Gastrocnemius medialis (tissue), 4 donors: Measurements from ENCODE around the gene CFAP52. TPM values are rescaled to one million over a fixed set of nuclear protein-coding genes. Genes with fewer than 3 reads are reported as not detected.

Experiments used
- ATAC-seq, 2 donors: fragments of 150-250 bp; one replicate each; pipeline ENCODE4 v1.9.1; 2016
- DNase-seq, 2 donors: peaks; one replicate each; pipeline ENCODE4 v3.0.0-alpha.2; 2019
- H3K27ac ChIP-seq, 4 donors: fragments of 200-600 bp; sonication (generic); 1 replicate in 1 of 4; 2 replicates in 3 of 4; pipeline ENCODE4 v1.5.1; 2016 to 2018; ENCODE audit warnings: mild to moderate bottlenecking in 2 of 4, moderate library complexity in 1 of 4
- H3K27me3 ChIP-seq, 3 donors: fragments of 200-600 bp; sonication (generic) in 2 of 3; 1 replicate in 1 of 3; 2 replicates in 2 of 3; pipeline versions ENCODE4 v1.5.1 to v1.6.0; 2016 to 2019; ENCODE audit warnings: mild to moderate bottlenecking in 1 of 3, moderate library complexity in 1 of 3
- H3K36me3 ChIP-seq, 2 donors: fragments of 200-600 bp; sonication (generic) in 1 of 2; one replicate each; pipeline ENCODE4 v1.5.1; 2017 to 2018
- H3K4me1 ChIP-seq, 2 donors: fragments of 200-600 bp; sonication (generic) in 1 of 2; one replicate each; pipeline ENCODE4 v1.5.1; 2016 to 2017; ENCODE audit warnings: mild to moderate bottlenecking in 2 of 2
- H3K4me3 ChIP-seq, 4 donors: fragments of 200-600 bp; sonication (generic) in 3 of 4; 1 replicate in 1 of 4; 2 replicates in 3 of 4; pipeline ENCODE4 v1.5.1; 2016 to 2019; ENCODE audit warnings: mild to moderate bottlenecking in 2 of 4
- H3K9me3 ChIP-seq, 3 donors: fragments of 200-600 bp; sonication (generic) in 2 of 3; 1 replicate in 1 of 3; 2 replicates in 2 of 3; pipeline ENCODE4 v1.5.1; 2016 to 2019
- POLR2A ChIP-seq, 2 donors: fragments of 450-650 bp; IDR thresholded peaks; one replicate each; pipeline ENCODE4 v1.6.1; 2017; ENCODE audit warnings: antibody characterized with exemption in 2 of 2, mild to moderate bottlenecking in 2 of 2, moderate library complexity in 2 of 2
- in situ Hi-C, 4 donors: fragments of 200-750 bp; cut with MboI; loops; one replicate each; pipeline versions ENCODE4 v1.15.0 to v1.8.0; 2017; ENCODE audit warnings: low sequenced_read_pairs in 4 of 4
- intact Hi-C: fragments of 100-400 bp; cut with DNase I; formaldehyde crosslinking; loops from one replicate; pipeline ENCODE4 v1.15.1; 2023; ENCODE audit warnings: low total_unique reads
- total RNA-seq, 4 donors: library from RNA; depleted of rRNA; stranded (reverse); fragments of >200 nt; gene quantifications; one replicate each; pipeline versions ENCODE4 v1.1.0 to v1.2.3, GENCODE V29; 2016
- TF ChIP-seq, protein P1 (sequence below), 5 experiments: fragments of 450-650 bp in 3 of 5; fragments of 200-600 bp in 2 of 5; sonication (generic) in 2 of 5; IDR thresholded peaks in 4 of 5; conservative IDR thresholded peaks in 1 of 5; 1 replicate in 4 of 5; 2 replicates in 1 of 5; pipeline ENCODE4 v1.5.1; 2016 to 2019; ENCODE audit warnings: antibody characterized with exemption in 5 of 5, mild to moderate bottlenecking in 3 of 5, moderate library complexity in 3 of 5

The CFAP52 gene
- total RNA-seq, 4 donors from 2014 or later = not detected

DNA sequence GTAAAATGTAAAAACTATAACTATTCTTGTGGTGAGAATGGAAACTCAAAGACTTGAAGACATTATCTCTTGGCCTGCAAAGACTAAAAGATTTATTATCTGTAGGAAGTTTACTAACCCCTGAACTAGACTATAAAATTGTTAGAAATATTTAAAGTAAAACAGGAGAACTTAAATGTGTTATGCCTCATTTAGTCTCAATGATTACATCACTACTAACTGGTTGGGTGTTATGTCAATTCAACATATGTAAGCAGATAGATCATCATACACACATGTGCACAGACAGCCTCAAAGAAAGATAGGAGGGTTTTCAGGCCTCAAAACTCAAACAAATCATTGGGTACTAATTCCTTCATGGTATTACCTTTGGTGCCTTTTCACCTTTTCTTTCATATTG lies 8.4 kb upstream of the CFAP52 start:
- Histone ChIP-seq H3K9me3 (no peaks in the 10 kb centered on the region), H3K36me3 (peaks cover 4 to 27% of the 10 kb centered on the region in 2 donors), H3K27me3 (no peaks in the 10 kb centered on the region), H3K4me3 (no peak overlapping the region), H3K4me1 (peaks cover 0 to 4% of the 10 kb centered on the region in 2 donors), H3K27ac (no peak overlapping the region)
- in situ Hi-C loops (no loop called here), intact Hi-C loops (no loop called here)
- TF ChIP-seq, protein P1, sequence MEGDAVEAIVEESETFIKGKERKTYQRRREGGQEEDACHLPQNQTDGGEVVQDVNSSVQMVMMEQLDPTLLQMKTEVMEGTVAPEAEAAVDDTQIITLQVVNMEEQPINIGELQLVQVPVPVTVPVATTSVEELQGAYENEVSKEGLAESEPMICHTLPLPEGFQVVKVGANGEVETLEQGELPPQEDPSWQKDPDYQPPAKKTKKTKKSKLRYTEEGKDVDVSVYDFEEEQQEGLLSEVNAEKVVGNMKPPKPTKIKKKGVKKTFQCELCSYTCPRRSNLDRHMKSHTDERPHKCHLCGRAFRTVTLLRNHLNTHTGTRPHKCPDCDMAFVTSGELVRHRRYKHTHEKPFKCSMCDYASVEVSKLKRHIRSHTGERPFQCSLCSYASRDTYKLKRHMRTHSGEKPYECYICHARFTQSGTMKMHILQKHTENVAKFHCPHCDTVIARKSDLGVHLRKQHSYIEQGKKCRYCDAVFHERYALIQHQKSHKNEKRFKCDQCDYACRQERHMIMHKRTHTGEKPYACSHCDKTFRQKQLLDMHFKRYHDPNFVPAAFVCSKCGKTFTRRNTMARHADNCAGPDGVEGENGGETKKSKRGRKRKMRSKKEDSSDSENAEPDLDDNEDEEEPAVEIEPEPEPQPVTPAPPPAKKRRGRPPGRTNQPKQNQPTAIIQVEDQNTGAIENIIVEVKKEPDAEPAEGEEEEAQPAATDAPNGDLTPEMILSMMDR (IDR thresholded peaks at IDR 0.05 in 4 of 5, conservative IDR thresholded peaks at IDR 0.05 in 1 of 5) = no peak
- TF ChIP-seq POLR2A (IDR thresholded peaks at IDR 0.05) = no peak
- ATAC-seq (no peak), DNase-seq (no peak)

DNA sequence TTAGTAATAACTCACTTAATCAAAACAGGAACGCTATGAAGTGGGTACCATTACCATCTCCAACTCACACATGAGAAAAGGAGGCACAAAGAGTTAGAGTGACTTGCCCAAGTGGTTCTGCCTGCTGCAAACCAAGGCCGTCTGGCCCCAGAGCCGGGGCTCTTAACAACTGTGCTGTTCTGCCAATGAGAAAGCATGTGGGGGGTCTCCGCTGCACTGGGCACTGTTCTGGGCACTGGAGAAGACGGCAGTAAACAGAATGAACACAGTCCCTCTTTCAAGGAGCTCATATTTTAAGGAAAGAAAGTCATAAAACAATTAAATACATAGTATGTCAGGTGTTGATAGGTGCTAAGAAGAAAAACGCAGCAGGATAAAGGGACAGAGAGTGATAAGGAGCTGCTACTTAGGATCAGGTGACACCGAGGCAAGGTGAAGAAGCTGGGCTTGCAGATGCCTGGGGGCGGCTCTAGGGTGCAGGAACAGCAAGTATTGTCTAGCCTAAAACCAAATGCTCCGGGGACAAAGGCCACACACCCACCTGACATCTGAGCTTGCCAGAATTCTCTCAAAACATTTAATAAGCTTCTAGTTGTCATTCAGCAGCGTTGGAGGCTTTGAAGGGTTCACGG lies 7.4 kb upstream of the CFAP52 start:
- no peak for DNase-seq
- peaks cover 4 to 27% of the 10 kb centered on the region in 2 donors for H3K36me3 ChIP-seq
- H3K4me3 ChIP-seq = no peak overlapping the region
- in situ Hi-C loops = no loop called here
- H3K9me3 ChIP-seq = no peaks in the 10 kb centered on the region
- intact Hi-C loops = no loop called here
- peaks cover 3% of the 10 kb centered on the region in 2 donors for H3K4me1 ChIP-seq
- no peak overlapping the region for H3K27ac ChIP-seq
- H3K27me3 ChIP-seq = no peaks in the 10 kb centered on the region
- ATAC-seq = no peak
- no peak for TF ChIP-seq POLR2A (IDR thresholded peaks at IDR 0.05)
- TF ChIP-seq, protein P1 (IDR thresholded peaks at IDR 0.05 in 4 of 5, conservative IDR thresholded peaks at IDR 0.05 in 1 of 5) = no peak

DNA sequence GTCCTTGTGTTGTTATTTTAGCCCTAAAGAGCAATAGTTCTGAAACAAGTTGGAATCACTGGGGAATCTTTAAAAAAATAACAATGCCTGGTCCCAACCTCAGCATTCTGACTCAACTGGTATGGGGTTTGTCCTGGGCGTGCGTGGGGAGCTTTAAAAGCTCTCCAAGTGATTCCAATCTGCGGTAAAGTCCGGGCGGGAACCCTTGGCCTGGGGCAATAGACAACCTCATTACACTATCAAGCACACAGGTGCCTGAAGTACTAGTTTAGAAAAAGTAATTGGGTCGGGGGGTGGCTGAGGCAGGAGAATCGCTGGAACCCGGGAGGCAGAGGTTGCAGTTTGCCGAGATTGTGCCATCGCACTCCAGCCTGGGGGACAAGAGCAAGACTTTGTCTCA lies 5.2 kb upstream of the CFAP52 start:
- no peak overlapping the region for H3K4me3 ChIP-seq
- in situ Hi-C loops (no loop called here), intact Hi-C loops (no loop called here)
- H3K4me1 ChIP-seq = peaks cover 9 to 21% of the 10 kb centered on the region in 2 donors
- no peaks in the 10 kb centered on the region for H3K9me3 ChIP-seq
- H3K27me3 ChIP-seq = no peaks in the 10 kb centered on the region
- no peak overlapping the region for H3K27ac ChIP-seq
- peaks cover 4 to 27% of the 10 kb centered on the region in 2 donors for H3K36me3 ChIP-seq
- TF ChIP-seq, protein P1 (IDR thresholded peaks at IDR 0.05 in 4 of 5, conservative IDR thresholded peaks at IDR 0.05 in 1 of 5) = no peak
- no peak for TF ChIP-seq POLR2A (IDR thresholded peaks at IDR 0.05)
- ATAC-seq (no peak), DNase-seq (no peak)

DNA sequence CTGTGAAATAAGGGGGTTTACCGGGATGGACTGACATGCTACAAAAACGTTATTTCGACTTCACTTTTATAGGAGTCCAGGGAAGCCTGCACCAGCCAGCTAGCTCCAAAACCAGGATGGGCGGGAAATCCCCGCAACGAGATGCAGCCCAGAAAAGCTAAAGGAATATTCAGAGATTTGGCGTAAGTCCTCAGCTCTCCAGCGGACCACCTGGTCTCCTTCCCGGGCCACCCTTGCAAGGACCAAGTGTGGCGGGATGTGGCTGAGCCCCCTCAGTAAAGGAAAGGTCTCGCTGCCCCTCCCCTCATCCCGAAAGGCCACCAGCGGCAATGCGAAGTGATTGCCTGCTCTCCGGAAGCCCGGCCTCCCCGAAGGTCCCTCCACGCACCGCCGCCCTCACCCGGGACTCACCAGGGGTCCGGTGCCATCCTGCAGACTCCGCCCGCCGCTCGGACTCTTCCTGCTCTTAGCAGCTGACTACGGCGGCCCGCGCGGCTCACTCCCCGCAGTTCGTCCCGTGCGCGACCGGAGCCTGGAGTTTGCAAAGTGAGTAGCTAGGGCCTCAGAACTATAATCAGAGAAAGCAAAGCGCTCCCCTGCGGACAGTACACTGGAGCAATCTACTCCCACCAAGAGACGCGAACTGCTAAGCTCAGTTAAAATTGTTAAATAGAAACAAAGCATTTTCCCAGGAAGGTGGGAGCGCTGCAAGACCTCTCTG lies 901 bp upstream of the CFAP52 start, which contains the start of gene STX8:
Gene STX8 (minus strand): TSS at position 440 of the 721 bp plus-strand sequence. CDS start 12 bp downstream, at position 428.
- in situ Hi-C loops = no loop called here

More for the DNA sequence above, 901 bp upstream of the CFAP52 start, which contains the start of gene STX8:
- DNase-seq = peak; percentile 75 to 84
- TF ChIP-seq, protein P1 (IDR thresholded peaks at IDR 0.05 in 4 of 5, conservative IDR thresholded peaks at IDR 0.05 in 1 of 5) = no peak
- TF ChIP-seq POLR2A (IDR thresholded peaks at IDR 0.05) = peak in 1 of 2 donors; percentile 33
- ATAC-seq = peak; percentile 84 to 86
- Histone ChIP-seq H3K27ac (peak within 1 kb of the TSS; percentile 55 to 76 (median 71)), H3K27me3 (no peaks in the 10 kb centered on the region), H3K4me1 (peaks cover 17 to 29% of the 10 kb centered on the region in 2 donors), H3K9me3 (no peaks in the 10 kb centered on the region), H3K36me3 (peaks cover 0 to 2% of the 10 kb centered on the region in 2 donors), H3K4me3 (peak within 1 kb of the TSS; percentile 77 to 93 (median 84))
- intact Hi-C loops = no loop called here
